LNCaP clone FGC (cell line): ENCODE results near the gene ARL3.
A peak's percentile ranks its signal among the peaks of the same experiment; 100 is the strongest.
"Not testable (repeated sequence)": the region's sequence is repeated elsewhere in the genome, so short reads cannot be mapped to it uniquely, and the experiment has no call there.

ENCODE experiments used
- DNase-seq: peaks from one replicate; pipeline ENCODE4 v3.0.0-alpha.2; 2011; ENCODE audit warnings: low read depth
- H3K4me3 ChIP-seq: 2 replicates; pipeline ENCODE4 v1.5.1; 2011; ENCODE audit warnings: mild to moderate bottlenecking, low read depth, low read length, control low read depth
- CTCF ChIP-seq: IDR thresholded peaks from 2 replicates; pipeline ENCODE4 v1.5.1; 2012; ENCODE audit warnings: mild to moderate bottlenecking; ENCODE audit not compliant: control insufficient read depth, insufficient read depth; ENCODE audit errors: extremely low read depth

ARL3 gene

GRCh38 chr10:102744374-102745051 lies 30.3 kb upstream of the ARL3 start:
- no peak for TF ChIP-seq CTCF
- DNase-seq: no peak
- peak overlapping the region; percentile 93 for H3K4me3 ChIP-seq

- no peak for TF ChIP-seq CTCF
- peak; percentile 99 for DNase-seq
- peak within 1 kb of the TSS; percentile 93 for H3K4me3 ChIP-seq
These were observed 29.6 kb upstream of the ARL3 start, which contains the start of gene WBP1L for GRCh38 chr10:102743588-102744373. WBP1L (plus strand) TSS chr10:102743948; CDS start chr10:102744054, 106 bp downstream.

GRCh38 chr10:102743078-102743587 lies 28.9 kb upstream of the ARL3 start:
- H3K4me3 ChIP-seq: no peak overlapping the region
- no peak for TF ChIP-seq CTCF
- DNase-seq: no peak

GRCh38 chr10:102742313-102742712 lies 28.1 kb upstream of the ARL3 start:
- not testable (repeated sequence) for H3K4me3 ChIP-seq, DNase-seq

- no peak overlapping the region for H3K4me3 ChIP-seq
- DNase-seq: no peak
These were observed 27.6 kb upstream of the ARL3 start for GRCh38 chr10:102741726-102742237.

GRCh38 chr10:102740229-102740628 lies 26.0 kb upstream of the ARL3 start:
- TF ChIP-seq CTCF: no peak
- no peak overlapping the region for H3K4me3 ChIP-seq
- no peak for DNase-seq

More at GRCh38 chr10:102741726-102742237, 27.6 kb upstream of the ARL3 start:
- TF ChIP-seq CTCF: no peak

- no peak for DNase-seq
These were observed 24.5 kb upstream of the ARL3 start for GRCh38 chr10:102738692-102739121.

More at GRCh38 chr10:102738692-102739121, 24.5 kb upstream of the ARL3 start:
- no peak for TF ChIP-seq CTCF
- no peak overlapping the region for H3K4me3 ChIP-seq
